HEK293 (cell line): Measurements from ENCODE around the gene WDR35.

Experiments used
- CTCF ChIA-PET: fragments of 350-600 bp; formaldehyde crosslinking; extraction: SDS; loops from one replicate; lab custom pipeline; 2021; ENCODE audit warnings: antibody characterized with exemption; lab: Yijun Ruan, JAX
- POLR2A ChIA-PET: fragments of 300-600 bp; formaldehyde crosslinking; extraction: SDS; loops from one replicate; lab custom pipeline; 2020; ENCODE audit warnings: antibody characterized with exemption, inconsistent platforms; lab: Yijun Ruan, JAX
- H3K27ac ChIP-seq: fragments of 200-500 bp; sonication (Bioruptor generic); 2 replicates; pipeline ENCODE4 v1.5.1; 2014; ENCODE audit warnings: low read depth, low read length, control low read depth, inconsistent platforms; ENCODE audit errors: extremely low read depth
- H3K36me3 ChIP-seq, 2 experiments: fragments of 200-500 bp in 1 of 2; sonication (Bioruptor generic) in 1 of 2; 1 replicate in 1 of 2; 2 replicates in 1 of 2; pipeline ENCODE4 v1.5.1; 2014 to 2017; ENCODE audit warnings: inconsistent platforms in 2 of 2, low read length in 2 of 2; ENCODE audit not compliant: control insufficient read depth in 2 of 2, insufficient read depth in 1 of 2
- H3K4me1 ChIP-seq: fragments of 200-500 bp; sonication (Bioruptor generic); 2 replicates; pipeline ENCODE4 v1.5.1; 2014; ENCODE audit warnings: mild to moderate bottlenecking, low read length, inconsistent platforms; ENCODE audit not compliant: control insufficient read depth, insufficient read depth
- H3K4me3 ChIP-seq: 2 replicates; pipeline ENCODE4 v1.5.1; 2011; ENCODE audit warnings: low read depth, mild to moderate bottlenecking, control low read depth, low read length, moderate library complexity
- H3K9me3 ChIP-seq: fragments of 200-500 bp; sonication (Bioruptor generic); 2 replicates; pipeline ENCODE4 v1.5.1; 2014; ENCODE audit warnings: low read depth, low read length, inconsistent platforms; ENCODE audit not compliant: control insufficient read depth, insufficient read depth
- HOXC10 ChIP-seq: sonication (generic); formaldehyde crosslinking; IDR thresholded peaks from 2 replicates; pipeline ENCODE4 v1.8.1; 2023; ENCODE audit warnings: mild to moderate bottlenecking, missing genetic modification reagents
- SP2 ChIP-seq: fragments of 450-650 bp; formaldehyde crosslinking; IDR thresholded peaks from 2 replicates; pipeline ENCODE4 v1.5.1; 2016; ENCODE audit warnings: missing biosample characterization, missing genetic modification characterization
- SP7 ChIP-seq: fragments of 450-650 bp; formaldehyde crosslinking; IDR thresholded peaks from 2 replicates; pipeline ENCODE4 v1.5.1; 2016; ENCODE audit warnings: missing biosample characterization, missing genetic modification characterization
- TRIM28 ChIP-seq: IDR thresholded peaks from 2 replicates; pipeline ENCODE4 v1.6.1; 2011; ENCODE audit warnings: low read length, control low read depth, borderline replicate concordance
- ZEB2 ChIP-seq: fragments of 450-650 bp; formaldehyde crosslinking; IDR thresholded peaks from 2 replicates; pipeline ENCODE4 v1.5.1; 2016; ENCODE audit warnings: missing biosample characterization, missing genetic modification characterization
- ZFP69B ChIP-seq: fragments of 450-650 bp; formaldehyde crosslinking; IDR thresholded peaks from 2 replicates; pipeline ENCODE4 v1.5.1; 2016; ENCODE audit warnings: missing biosample characterization, missing genetic modification characterization
- ZNF175 ChIP-seq: fragments of 450-650 bp; formaldehyde crosslinking; IDR thresholded peaks from 2 replicates; pipeline ENCODE4 v1.5.1; 2016; ENCODE audit warnings: missing biosample characterization, missing genetic modification characterization
- ZNF266 ChIP-seq: fragments of 450-650 bp; formaldehyde crosslinking; IDR thresholded peaks from 2 replicates; pipeline ENCODE4 v1.5.1; 2016; ENCODE audit warnings: missing biosample characterization, missing genetic modification characterization, low read depth
- ZNF292 ChIP-seq: fragments of 450-650 bp; formaldehyde crosslinking; IDR thresholded peaks from 2 replicates; pipeline ENCODE4 v1.5.1; 2016; ENCODE audit warnings: low read depth, missing biosample characterization, missing genetic modification characterization, borderline replicate concordance
- ZNF664 ChIP-seq: fragments of 450-650 bp; formaldehyde crosslinking; IDR thresholded peaks from 2 replicates; pipeline ENCODE4 v1.5.1; 2016; ENCODE audit warnings: missing biosample characterization, missing genetic modification characterization
- ZNF768 ChIP-seq: fragments of 450-650 bp; formaldehyde crosslinking; IDR thresholded peaks from 2 replicates; pipeline ENCODE4 v1.5.1; 2018; ENCODE audit warnings: missing biosample characterization, mild to moderate bottlenecking, missing genetic modification characterization
- TF ChIP-seq, protein P1 (sequence below): fragments of 450-650 bp; formaldehyde crosslinking; IDR thresholded peaks from 2 replicates; pipeline ENCODE4 v1.5.1; 2016; ENCODE audit warnings: missing biosample characterization, missing genetic modification characterization, borderline replicate concordance
- TF ChIP-seq, protein P2 (sequence below): fragments of 450-650 bp; formaldehyde crosslinking; IDR thresholded peaks from 2 replicates; pipeline ENCODE4 v1.5.1; 2016; ENCODE audit warnings: missing biosample characterization, missing genetic modification characterization
- TF ChIP-seq, protein P3 (sequence below): fragments of 450-650 bp; formaldehyde crosslinking; IDR thresholded peaks from 2 replicates; pipeline ENCODE4 v1.5.1; 2016; ENCODE audit warnings: missing biosample characterization, missing genetic modification characterization
- TF ChIP-seq, protein P4 (sequence below): fragments of 450-650 bp; formaldehyde crosslinking; IDR thresholded peaks from 2 replicates; pipeline ENCODE4 v1.5.1; 2017; ENCODE audit warnings: missing biosample characterization, missing genetic modification characterization
- TF ChIP-seq, protein P5 (sequence below): fragments of 450-650 bp; IDR thresholded peaks from 2 replicates; pipeline ENCODE4 v1.5.1; 2018; ENCODE audit warnings: missing biosample characterization, mild to moderate bottlenecking, missing genetic modification characterization

WDR35 gene

DNA sequence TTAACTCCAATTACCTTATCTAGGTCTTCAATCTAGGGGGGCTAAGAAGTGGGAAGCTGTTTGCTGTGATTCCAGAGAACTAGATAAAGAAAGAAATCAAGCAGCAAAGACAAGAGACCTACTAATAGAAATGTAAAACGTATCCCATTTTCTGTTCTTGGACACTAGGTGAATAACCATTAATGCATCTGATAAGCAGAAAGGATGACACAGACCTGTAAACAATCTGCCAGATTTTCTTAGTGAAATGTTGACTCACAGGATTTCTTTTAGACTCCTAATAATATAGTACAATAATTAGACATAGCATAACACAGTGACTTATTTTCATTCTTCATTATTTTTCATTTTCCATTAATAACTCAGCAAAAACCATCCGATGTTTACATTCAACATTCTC is 1.3 kb downstream of the WDR35 start:
- Histone ChIP-seq H3K36me3 (peaks cover 0 to 14% of the 10 kb centered on the region in 2 experiments; a peak in 1 of 3 replicates), H3K27ac (no peak overlapping the region), H3K9me3 (no peaks in the 10 kb centered on the region), H3K4me1 (0 out of 2 replicates have a peak, but pooled peaks cover 3% of the 10 kb centered on the region), H3K4me3 (no peak overlapping the region; the same call in 1 of the 2 replicates)
- no peak for TF ChIP-seq ZNF768 (tag by site-specific recombination)
- no peak for TF ChIP-seq ZEB2 (tag by site-specific recombination)
- TF ChIP-seq ZFP69B (tag by site-specific recombination): no peak
- TF ChIP-seq ZNF266 (tag by site-specific recombination): no peak
- TF ChIP-seq, protein P1, sequence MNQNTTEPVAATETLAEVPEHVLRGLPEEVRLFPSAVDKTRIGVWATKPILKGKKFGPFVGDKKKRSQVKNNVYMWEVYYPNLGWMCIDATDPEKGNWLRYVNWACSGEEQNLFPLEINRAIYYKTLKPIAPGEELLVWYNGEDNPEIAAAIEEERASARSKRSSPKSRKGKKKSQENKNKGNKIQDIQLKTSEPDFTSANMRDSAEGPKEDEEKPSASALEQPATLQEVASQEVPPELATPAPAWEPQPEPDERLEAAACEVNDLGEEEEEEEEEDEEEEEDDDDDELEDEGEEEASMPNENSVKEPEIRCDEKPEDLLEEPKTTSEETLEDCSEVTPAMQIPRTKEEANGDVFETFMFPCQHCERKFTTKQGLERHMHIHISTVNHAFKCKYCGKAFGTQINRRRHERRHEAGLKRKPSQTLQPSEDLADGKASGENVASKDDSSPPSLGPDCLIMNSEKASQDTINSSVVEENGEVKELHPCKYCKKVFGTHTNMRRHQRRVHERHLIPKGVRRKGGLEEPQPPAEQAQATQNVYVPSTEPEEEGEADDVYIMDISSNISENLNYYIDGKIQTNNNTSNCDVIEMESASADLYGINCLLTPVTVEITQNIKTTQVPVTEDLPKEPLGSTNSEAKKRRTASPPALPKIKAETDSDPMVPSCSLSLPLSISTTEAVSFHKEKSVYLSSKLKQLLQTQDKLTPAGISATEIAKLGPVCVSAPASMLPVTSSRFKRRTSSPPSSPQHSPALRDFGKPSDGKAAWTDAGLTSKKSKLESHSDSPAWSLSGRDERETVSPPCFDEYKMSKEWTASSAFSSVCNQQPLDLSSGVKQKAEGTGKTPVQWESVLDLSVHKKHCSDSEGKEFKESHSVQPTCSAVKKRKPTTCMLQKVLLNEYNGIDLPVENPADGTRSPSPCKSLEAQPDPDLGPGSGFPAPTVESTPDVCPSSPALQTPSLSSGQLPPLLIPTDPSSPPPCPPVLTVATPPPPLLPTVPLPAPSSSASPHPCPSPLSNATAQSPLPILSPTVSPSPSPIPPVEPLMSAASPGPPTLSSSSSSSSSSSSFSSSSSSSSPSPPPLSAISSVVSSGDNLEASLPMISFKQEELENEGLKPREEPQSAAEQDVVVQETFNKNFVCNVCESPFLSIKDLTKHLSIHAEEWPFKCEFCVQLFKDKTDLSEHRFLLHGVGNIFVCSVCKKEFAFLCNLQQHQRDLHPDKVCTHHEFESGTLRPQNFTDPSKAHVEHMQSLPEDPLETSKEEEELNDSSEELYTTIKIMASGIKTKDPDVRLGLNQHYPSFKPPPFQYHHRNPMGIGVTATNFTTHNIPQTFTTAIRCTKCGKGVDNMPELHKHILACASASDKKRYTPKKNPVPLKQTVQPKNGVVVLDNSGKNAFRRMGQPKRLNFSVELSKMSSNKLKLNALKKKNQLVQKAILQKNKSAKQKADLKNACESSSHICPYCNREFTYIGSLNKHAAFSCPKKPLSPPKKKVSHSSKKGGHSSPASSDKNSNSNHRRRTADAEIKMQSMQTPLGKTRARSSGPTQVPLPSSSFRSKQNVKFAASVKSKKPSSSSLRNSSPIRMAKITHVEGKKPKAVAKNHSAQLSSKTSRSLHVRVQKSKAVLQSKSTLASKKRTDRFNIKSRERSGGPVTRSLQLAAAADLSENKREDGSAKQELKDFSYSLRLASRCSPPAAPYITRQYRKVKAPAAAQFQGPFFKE: no peak
- TF ChIP-seq, protein P2, sequence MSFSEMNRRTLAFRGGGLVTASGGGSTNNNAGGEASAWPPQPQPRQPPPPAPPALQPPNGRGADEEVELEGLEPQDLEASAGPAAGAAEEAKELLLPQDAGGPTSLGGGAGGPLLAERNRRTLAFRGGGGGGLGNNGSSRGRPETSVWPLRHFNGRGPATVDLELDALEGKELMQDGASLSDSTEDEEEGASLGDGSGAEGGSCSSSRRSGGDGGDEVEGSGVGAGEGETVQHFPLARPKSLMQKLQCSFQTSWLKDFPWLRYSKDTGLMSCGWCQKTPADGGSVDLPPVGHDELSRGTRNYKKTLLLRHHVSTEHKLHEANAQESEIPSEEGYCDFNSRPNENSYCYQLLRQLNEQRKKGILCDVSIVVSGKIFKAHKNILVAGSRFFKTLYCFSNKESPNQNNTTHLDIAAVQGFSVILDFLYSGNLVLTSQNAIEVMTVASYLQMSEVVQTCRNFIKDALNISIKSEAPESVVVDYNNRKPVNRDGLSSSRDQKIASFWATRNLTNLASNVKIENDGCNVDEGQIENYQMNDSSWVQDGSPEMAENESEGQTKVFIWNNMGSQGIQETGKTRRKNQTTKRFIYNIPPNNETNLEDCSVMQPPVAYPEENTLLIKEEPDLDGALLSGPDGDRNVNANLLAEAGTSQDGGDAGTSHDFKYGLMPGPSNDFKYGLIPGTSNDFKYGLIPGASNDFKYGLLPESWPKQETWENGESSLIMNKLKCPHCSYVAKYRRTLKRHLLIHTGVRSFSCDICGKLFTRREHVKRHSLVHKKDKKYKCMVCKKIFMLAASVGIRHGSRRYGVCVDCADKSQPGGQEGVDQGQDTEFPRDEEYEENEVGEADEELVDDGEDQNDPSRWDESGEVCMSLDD: no peak
- no peak for TF ChIP-seq ZNF664 (tag by site-specific recombination)
- TF ChIP-seq, protein P3, sequence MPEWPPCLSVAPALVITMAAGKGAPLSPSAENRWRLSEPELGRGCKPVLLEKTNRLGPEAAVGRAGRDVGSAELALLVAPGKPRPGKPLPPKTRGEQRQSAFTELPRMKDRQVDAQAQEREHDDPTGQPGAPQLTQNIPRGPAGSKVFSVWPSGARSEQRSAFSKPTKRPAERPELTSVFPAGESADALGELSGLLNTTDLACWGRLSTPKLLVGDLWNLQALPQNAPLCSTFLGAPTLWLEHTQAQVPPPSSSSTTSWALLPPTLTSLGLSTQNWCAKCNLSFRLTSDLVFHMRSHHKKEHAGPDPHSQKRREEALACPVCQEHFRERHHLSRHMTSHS: no peak
- no peak for TF ChIP-seq ZNF175 (tag by site-specific recombination)
- TF ChIP-seq, protein P4, sequence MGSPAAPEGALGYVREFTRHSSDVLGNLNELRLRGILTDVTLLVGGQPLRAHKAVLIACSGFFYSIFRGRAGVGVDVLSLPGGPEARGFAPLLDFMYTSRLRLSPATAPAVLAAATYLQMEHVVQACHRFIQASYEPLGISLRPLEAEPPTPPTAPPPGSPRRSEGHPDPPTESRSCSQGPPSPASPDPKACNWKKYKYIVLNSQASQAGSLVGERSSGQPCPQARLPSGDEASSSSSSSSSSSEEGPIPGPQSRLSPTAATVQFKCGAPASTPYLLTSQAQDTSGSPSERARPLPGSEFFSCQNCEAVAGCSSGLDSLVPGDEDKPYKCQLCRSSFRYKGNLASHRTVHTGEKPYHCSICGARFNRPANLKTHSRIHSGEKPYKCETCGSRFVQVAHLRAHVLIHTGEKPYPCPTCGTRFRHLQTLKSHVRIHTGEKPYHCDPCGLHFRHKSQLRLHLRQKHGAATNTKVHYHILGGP (tag by site-specific recombination): no peak
- no peak for TF ChIP-seq SP7 (tag by site-specific recombination)
- TF ChIP-seq TRIM28: no peak
- no peak for TF ChIP-seq ZNF292 (tag by site-specific recombination)
- TF ChIP-seq, protein P5, sequence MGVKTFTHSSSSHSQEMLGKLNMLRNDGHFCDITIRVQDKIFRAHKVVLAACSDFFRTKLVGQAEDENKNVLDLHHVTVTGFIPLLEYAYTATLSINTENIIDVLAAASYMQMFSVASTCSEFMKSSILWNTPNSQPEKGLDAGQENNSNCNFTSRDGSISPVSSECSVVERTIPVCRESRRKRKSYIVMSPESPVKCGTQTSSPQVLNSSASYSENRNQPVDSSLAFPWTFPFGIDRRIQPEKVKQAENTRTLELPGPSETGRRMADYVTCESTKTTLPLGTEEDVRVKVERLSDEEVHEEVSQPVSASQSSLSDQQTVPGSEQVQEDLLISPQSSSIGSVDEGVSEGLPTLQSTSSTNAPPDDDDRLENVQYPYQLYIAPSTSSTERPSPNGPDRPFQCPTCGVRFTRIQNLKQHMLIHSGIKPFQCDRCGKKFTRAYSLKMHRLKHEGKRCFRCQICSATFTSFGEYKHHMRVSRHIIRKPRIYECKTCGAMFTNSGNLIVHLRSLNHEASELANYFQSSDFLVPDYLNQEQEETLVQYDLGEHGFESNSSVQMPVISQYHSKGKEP (tag by site-specific recombination): no peak
- no peak for TF ChIP-seq SP2 (tag by site-specific recombination)
- TF ChIP-seq HOXC10 (CRISPR knock-in tag): no peak
- CTCF ChIA-PET: interaction anchor here (0.6 to 0.7 kb wide), 2 partner anchors 9 to 105 kb away, joined by 3 to 5 read pairs; no protein-coding TSS in a partner anchor
- POLR2A ChIA-PET: no interaction called here
